ENCODE data around the gene SPDEF. TPM values are rescaled to one million over a fixed set of nuclear protein-coding genes. Genes with fewer than 3 reads are reported as not detected.

Gene SPDEF
- total RNA-seq, 1 donor, result not detected

- Histone ChIP-seq H4K20me1 (ENCODE audit: insufficient read depth, low read length) (no peaks in the 10 kb centered on the region), H3K27me3 (ENCODE audit: insufficient read depth, low read length) (no peaks in the 10 kb centered on the region), H3K4me1 (ENCODE audit: insufficient read depth, low read length) (no peaks in the 10 kb centered on the region), H3K27ac (ENCODE audit: low read depth, low read length) (no peak overlapping the region), H3K36me3 (ENCODE audit: insufficient read depth, low read length) (no peaks in the 10 kb centered on the region), H3K4me3 (ENCODE audit: insufficient read depth, low read length) (no peak overlapping the region), H3K9me3 (ENCODE audit: low read depth, low read length) (peaks cover 2% of the 10 kb centered on the region), H2AFZ (ENCODE audit: low read length) (no peak overlapping the region), H3K4me2 (ENCODE audit: insufficient read depth, low read length) (no peak overlapping the region), H3K79me2 (ENCODE audit: insufficient read depth, low read length) (no peaks in the 10 kb centered on the region)
- TF ChIP-seq, protein P1, sequence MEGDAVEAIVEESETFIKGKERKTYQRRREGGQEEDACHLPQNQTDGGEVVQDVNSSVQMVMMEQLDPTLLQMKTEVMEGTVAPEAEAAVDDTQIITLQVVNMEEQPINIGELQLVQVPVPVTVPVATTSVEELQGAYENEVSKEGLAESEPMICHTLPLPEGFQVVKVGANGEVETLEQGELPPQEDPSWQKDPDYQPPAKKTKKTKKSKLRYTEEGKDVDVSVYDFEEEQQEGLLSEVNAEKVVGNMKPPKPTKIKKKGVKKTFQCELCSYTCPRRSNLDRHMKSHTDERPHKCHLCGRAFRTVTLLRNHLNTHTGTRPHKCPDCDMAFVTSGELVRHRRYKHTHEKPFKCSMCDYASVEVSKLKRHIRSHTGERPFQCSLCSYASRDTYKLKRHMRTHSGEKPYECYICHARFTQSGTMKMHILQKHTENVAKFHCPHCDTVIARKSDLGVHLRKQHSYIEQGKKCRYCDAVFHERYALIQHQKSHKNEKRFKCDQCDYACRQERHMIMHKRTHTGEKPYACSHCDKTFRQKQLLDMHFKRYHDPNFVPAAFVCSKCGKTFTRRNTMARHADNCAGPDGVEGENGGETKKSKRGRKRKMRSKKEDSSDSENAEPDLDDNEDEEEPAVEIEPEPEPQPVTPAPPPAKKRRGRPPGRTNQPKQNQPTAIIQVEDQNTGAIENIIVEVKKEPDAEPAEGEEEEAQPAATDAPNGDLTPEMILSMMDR (IDR thresholded peaks at IDR 0.05; ENCODE audit: extremely low read depth, low read depth, low read length), result no peak
- no peak for DNase-seq (ENCODE audit: insufficient read length, low spot score, missing footprints)
Observed at GRCh38 chr6:34555328-34555727, 801 bp downstream of the SPDEF start.

- H3K79me2 ChIP-seq (ENCODE audit: insufficient read depth, low read length), result no peaks in the 10 kb centered on the region
- no peak overlapping the region for H3K4me2 ChIP-seq (ENCODE audit: insufficient read depth, low read length)
- TF ChIP-seq, protein P1 (IDR thresholded peaks at IDR 0.05; ENCODE audit: extremely low read depth, low read depth, low read length), result no peak
- H3K27ac ChIP-seq (ENCODE audit: low read depth, low read length), result no peak overlapping the region
- H4K20me1 ChIP-seq (ENCODE audit: insufficient read depth, low read length), result no peaks in the 10 kb centered on the region
- H2AFZ ChIP-seq (ENCODE audit: low read length), result no peak overlapping the region
- H3K4me3 ChIP-seq (ENCODE audit: insufficient read depth, low read length), result no peak overlapping the region
- H3K4me1 ChIP-seq (ENCODE audit: insufficient read depth, low read length), result no peaks in the 10 kb centered on the region
- peaks cover 2% of the 10 kb centered on the region for H3K9me3 ChIP-seq (ENCODE audit: low read depth, low read length)
- H3K27me3 ChIP-seq (ENCODE audit: insufficient read depth, low read length), result no peaks in the 10 kb centered on the region
- DNase-seq (ENCODE audit: insufficient read length, low spot score, missing footprints), result no peak
- H3K36me3 ChIP-seq (ENCODE audit: insufficient read depth, low read length), result no peaks in the 10 kb centered on the region
Observed at GRCh38 chr6:34555007-34555322, 1.2 kb downstream of the SPDEF start.

DNA sequence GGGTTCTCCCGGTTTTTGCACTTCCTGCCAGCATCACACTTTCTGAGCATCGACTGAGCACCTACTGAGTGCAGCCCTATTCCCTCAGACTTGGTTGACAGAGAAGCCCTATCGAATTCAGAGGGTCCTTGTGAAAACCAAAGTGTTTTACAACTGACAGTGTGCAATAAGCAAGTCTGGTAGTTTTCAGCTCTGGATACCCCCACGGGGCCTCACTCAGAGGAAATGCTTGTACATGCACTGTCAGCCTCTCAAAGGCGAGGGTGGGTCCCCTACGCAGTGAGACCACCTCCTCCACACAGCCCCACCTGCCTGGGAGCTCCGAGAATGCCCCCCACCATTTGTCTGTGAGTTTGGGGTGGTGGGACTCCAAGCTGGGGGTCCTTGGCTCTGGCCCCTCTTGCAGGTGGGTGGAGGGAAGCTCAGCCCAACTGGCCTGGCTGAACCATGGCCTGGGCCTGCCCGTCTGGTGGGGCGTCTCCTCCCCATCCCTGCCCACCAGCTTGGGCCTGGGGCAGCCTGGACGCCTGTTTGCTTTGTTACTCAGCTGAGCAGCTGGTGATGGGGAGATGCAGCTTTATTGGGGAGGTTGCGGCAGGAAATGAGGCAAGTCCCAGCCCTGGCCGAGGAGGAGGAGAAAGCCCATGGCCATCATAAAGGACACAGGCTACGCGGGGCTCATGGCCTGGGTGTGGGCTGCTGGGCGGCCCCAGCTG is 1.7 kb downstream of the SPDEF start:
- Histone ChIP-seq H2AFZ (ENCODE audit: low read length) (no peak overlapping the region), H3K4me1 (ENCODE audit: insufficient read depth, low read length) (no peaks in the 10 kb centered on the region), H3K79me2 (ENCODE audit: insufficient read depth, low read length) (no peaks in the 10 kb centered on the region), H4K20me1 (ENCODE audit: insufficient read depth, low read length) (no peaks in the 10 kb centered on the region), H3K27me3 (ENCODE audit: insufficient read depth, low read length) (no peaks in the 10 kb centered on the region), H3K36me3 (ENCODE audit: insufficient read depth, low read length) (no peaks in the 10 kb centered on the region), H3K4me2 (ENCODE audit: insufficient read depth, low read length) (no peak overlapping the region), H3K4me3 (ENCODE audit: insufficient read depth, low read length) (no peak overlapping the region), H3K27ac (ENCODE audit: low read depth, low read length) (no peak overlapping the region), H3K9me3 (ENCODE audit: low read depth, low read length) (peaks cover 2% of the 10 kb centered on the region)
- TF ChIP-seq, protein P1 (IDR thresholded peaks at IDR 0.05; ENCODE audit: extremely low read depth, low read depth, low read length), result no peak
- DNase-seq (ENCODE audit: insufficient read length, low spot score, missing footprints), result no peak

DNA sequence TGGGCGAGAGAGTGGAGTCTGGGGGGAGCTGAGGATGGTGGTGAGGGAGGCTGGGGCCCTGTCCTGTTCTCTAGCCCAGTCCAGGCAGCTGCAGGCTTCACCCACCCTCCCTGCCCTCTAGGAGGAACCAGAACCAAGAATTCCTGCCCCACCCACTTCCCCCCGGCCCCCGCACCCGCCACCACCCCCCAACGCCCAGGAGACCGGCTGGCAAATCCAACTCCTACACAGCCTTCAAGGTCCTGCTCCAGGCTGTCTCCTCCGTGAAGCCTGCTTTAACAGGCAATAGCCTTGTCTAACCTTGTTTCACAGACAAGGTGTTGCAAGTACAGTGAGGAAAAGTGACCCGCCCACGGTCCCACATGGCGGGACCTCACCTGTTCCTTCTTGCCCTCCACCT is 2.4 kb downstream of the SPDEF start:
- Histone ChIP-seq H3K79me2 (ENCODE audit: insufficient read depth, low read length) (no peaks in the 10 kb centered on the region), H3K36me3 (ENCODE audit: insufficient read depth, low read length) (no peaks in the 10 kb centered on the region), H3K4me1 (ENCODE audit: insufficient read depth, low read length) (no peaks in the 10 kb centered on the region), H3K4me2 (ENCODE audit: insufficient read depth, low read length) (no peak overlapping the region), H2AFZ (ENCODE audit: low read length) (no peak overlapping the region), H4K20me1 (ENCODE audit: insufficient read depth, low read length) (no peaks in the 10 kb centered on the region), H3K4me3 (ENCODE audit: insufficient read depth, low read length) (no peak overlapping the region), H3K27me3 (ENCODE audit: insufficient read depth, low read length) (no peaks in the 10 kb centered on the region), H3K9me3 (ENCODE audit: low read depth, low read length) (peaks cover 2% of the 10 kb centered on the region), H3K27ac (ENCODE audit: low read depth, low read length) (no peak overlapping the region)
- TF ChIP-seq, protein P1 (IDR thresholded peaks at IDR 0.05; ENCODE audit: extremely low read depth, low read depth, low read length), result no peak
- no peak for DNase-seq (ENCODE audit: insufficient read length, low spot score, missing footprints)

All from osteoblast (primary cell).